SH-SY5Y (cell line): ENCODE results near the gene ZC3H11A.

ENCODE experiments used
- GATA2 ChIP-seq: IDR thresholded peaks from 2 replicates; pipeline ENCODE4 v1.6.1; 2011; ENCODE audit warnings: mild to moderate bottlenecking, low read depth, low read length
- GATA3 ChIP-seq: IDR thresholded peaks from 2 replicates; pipeline ENCODE4 v1.6.1; 2011; ENCODE audit warnings: low read depth, mild to moderate bottlenecking, low read length, moderate library complexity

The ZC3H11A gene

GRCh38 chr1:203795441-203796235 lies at the start of gene ZC3H11A, which contains the start of gene ZBED6:
Gene ZC3H11A, plus strand, starts transcription at chr1:203795623. Its CDS starts 21,448 bp downstream, at chr1:203817071.
Gene ZBED6, plus strand, starts transcription at chr1:203795623. Its CDS starts 1,900 bp downstream, at chr1:203797523.
- no peak for TF ChIP-seq GATA2

GRCh38 chr1:203746281-203746680 lies 49.1 kb upstream of the ZC3H11A start:
- TF ChIP-seq GATA3, result no peak
- no peak for TF ChIP-seq GATA2

GRCh38 chr1:203751051-203751450 lies 44.4 kb upstream of the ZC3H11A start:
- TF ChIP-seq GATA3 (no peak), GATA2 (no peak)

- no peak for TF ChIP-seq GATA3
Measured at GRCh38 chr1:203754455-203754864, 41.0 kb upstream of the ZC3H11A start.

DNA sequence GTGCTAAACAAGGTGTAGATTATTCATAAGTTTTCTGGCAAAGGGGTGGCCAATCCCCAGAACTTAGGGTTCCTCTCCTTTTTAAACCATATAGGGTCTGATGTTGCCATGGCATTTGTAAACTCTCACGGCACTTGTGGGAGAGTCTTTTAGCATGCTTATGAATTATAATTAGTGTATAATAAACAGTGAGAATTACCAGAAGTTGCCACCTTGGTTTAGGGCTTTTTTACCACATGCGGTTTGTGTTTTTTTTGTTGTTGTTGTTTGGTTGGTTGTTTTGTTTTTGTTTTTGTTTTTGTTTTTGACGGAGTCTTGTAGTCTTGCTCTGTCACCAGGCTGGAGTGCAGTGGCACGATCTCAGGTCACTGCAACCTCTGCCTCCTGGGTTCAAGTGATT lies 39.4 kb upstream of the ZC3H11A start:
- TF ChIP-seq GATA3 (no peak), GATA2 (no peak)

DNA sequence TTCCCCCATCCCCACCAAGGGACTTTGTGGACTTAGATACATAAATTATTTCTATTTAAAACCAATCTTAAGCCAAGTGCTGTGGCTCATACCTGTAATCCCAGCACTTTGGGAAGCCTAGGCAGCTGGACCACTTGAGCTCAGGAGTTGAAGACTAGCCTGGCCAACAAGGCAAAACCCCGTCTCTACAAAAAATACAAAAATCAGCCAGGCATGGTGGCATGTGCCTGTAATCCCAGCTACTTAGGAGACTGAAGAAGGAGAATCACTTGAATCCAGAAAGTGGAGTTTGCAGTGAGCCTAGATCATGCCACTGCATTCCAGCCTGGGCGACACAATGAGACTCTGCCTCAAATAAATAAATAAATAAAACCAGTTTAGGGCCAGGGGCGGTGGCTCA lies 34.9 kb upstream of the ZC3H11A start:
- no peak for TF ChIP-seq GATA2
- TF ChIP-seq GATA3, result no peak

- TF ChIP-seq GATA3 (no peak), GATA2 (0 out of 2 replicates have a peak, but pooled peaks have one; percentile 9)
Measured at GRCh38 chr1:203763505-203763904, 31.9 kb upstream of the ZC3H11A start.

GRCh38 chr1:203764105-203765028 lies 31.1 kb upstream of the ZC3H11A start:
- TF ChIP-seq GATA2 (no peak), GATA3 (no peak)

DNA sequence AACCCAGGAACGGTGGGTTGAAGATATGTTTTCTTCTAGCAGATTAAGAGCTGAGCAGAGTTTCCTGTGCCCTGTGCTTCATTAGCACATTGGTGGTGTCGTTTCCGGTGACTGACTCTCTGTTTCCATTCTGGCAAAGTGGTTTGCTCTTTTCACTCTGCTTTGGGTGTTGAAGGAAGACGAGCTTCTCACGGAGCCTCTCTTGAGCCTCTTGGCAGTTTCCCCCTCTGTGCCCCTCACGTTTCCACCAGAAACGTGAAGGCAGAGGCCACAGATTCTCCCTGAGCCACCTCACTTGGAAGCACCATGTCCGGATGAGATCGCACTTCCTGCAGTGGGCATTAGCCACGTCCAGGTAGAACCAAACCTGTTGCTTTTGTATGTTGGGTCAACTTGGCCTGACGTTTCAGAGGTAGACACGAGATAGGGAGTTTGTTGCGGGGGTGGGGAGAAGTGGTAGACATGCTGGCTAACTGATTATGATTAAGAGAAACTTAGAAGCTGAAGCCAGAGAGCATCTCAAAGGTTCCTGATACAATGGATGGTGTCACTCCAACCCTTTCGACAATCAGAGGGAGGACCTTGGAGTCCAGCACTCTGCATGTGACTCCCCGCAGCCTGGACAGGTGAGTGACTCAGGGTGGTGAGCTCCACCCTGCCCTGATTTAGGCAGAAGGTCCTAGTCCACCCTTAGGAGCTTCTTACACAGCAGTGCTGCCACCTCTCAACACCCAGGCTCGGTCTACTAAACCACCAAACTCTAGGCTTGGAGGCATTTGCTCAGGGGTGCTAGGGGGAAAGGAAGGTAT lies 30.2 kb upstream of the ZC3H11A start, which contains the start of gene LAX1:
LAX1 (plus strand) TSS at position 155 of the 809 bp plus-strand sequence; CDS start at position 538, 383 bp downstream.
- no peak for TF ChIP-seq GATA3
- no peak for TF ChIP-seq GATA2

DNA sequence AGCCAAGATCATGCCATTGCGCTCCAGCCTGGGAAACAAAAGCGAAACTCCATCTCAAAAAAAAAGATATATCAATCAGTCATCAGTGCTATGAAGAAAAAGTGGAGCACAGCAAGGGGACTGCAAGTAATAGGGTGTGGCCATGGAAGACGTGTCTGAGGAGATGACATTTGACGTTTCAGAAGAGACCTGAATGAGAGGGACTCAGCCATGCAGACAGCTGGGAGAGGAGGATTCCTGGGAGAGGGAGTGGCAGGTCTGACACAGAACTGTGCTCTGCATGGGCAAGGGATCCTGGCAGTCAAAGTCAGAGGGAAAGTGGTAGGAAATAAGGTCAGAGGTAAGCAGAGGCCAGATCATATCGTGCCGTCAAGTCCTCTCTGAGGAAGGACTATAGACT lies 27.2 kb upstream of the ZC3H11A start:
- TF ChIP-seq GATA3, result no peak
- TF ChIP-seq GATA2, result no peak

GRCh38 chr1:203769505-203770343 lies 25.7 kb upstream of the ZC3H11A start:
- TF ChIP-seq GATA3 (no peak), GATA2 (no peak)

- TF ChIP-seq GATA3 (no peak), GATA2 (no peak)
Measured at GRCh38 chr1:203771901-203772301, 23.5 kb upstream of the ZC3H11A start.

DNA sequence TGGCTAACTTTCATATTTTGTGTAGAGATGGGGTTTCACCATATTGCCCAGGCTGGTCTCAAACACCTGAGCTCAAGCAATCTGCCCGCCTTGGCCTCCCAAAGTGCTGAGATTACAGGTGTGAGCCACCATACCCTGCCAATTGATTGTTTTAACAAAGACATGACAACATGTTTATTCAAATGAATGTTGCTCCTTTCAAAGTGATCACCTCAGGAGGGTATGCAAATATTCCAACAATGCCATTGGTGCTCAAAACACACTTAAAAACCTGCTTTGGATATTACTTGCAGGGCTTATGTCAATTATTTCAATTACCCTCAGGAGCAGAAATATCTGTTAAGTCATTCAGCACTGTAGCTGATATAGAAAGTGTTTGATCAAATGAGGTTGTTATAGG lies 22.6 kb upstream of the ZC3H11A start:
- TF ChIP-seq GATA3 (no peak), GATA2 (no peak)
